NCI-H1105 (cell line): ENCODE measurements around the gene GPR141.

Experiments
- DNase-seq: peaks from one replicate; lab custom pipeline; 2025; lab: John Stamatoyannopoulos, UW

The GPR141 gene

GRCh38 chr7:37683246-37684120, at the start of gene GPR141:
TSS of gene GPR141 (plus strand) at chr7:37683766. CDS start at chr7:37740394, 56,628 bp downstream.
- DNase-seq, result no peak

GRCh38 chr7:37635346-37635745, 48.2 kb upstream of the GPR141 start:
- no peak for DNase-seq

GRCh38 chr7:37642028-37642540, 41.5 kb upstream of the GPR141 start:
- DNase-seq, result no peak

- DNase-seq, result no peak
Observed at GRCh38 chr7:37643876-37644275, 39.7 kb upstream of the GPR141 start.

- DNase-seq, result no peak
Observed at GRCh38 chr7:37645282-37646050, 38.1 kb upstream of the GPR141 start.

- no peak for DNase-seq
Observed at GRCh38 chr7:37656913-37657530, 26.5 kb upstream of the GPR141 start.

GRCh38 chr7:37657816-37658215, 25.8 kb upstream of the GPR141 start:
- no peak for DNase-seq

GRCh38 chr7:37659971-37660565, 23.5 kb upstream of the GPR141 start:
- DNase-seq, result no peak

GRCh38 chr7:37660614-37661013, 23.0 kb upstream of the GPR141 start:
- no peak for DNase-seq

GRCh38 chr7:37663693-37664092, 19.9 kb upstream of the GPR141 start:
- no peak for DNase-seq

- no peak for DNase-seq
Observed at GRCh38 chr7:37665352-37666022, 18.1 kb upstream of the GPR141 start.

- no peak for DNase-seq
Observed at GRCh38 chr7:37666026-37666799, 17.4 kb upstream of the GPR141 start.

GRCh38 chr7:37669818-37670217, 13.7 kb upstream of the GPR141 start:
- no peak for DNase-seq

- no peak for DNase-seq
Observed at GRCh38 chr7:37670436-37670835, 13.1 kb upstream of the GPR141 start.

GRCh38 chr7:37671876-37672275, 11.7 kb upstream of the GPR141 start:
- no peak for DNase-seq

- no peak for DNase-seq
Observed at GRCh38 chr7:37672926-37673325, 10.6 kb upstream of the GPR141 start.

- no peak for DNase-seq
Observed at GRCh38 chr7:37673523-37673922, 10.0 kb upstream of the GPR141 start.

GRCh38 chr7:37674531-37674930, 9.0 kb upstream of the GPR141 start:
- no peak for DNase-seq

GRCh38 chr7:37675749-37676148, 7.8 kb upstream of the GPR141 start:
- no peak for DNase-seq

GRCh38 chr7:37684927-37685326, 1.4 kb downstream of the GPR141 start:
- no peak for DNase-seq
